HG03060 (cell line): ENCODE results near the gene CSTF1.
"Not testable (repeated sequence)": the region's sequence is repeated elsewhere in the genome, so short reads cannot be mapped to it uniquely, and the experiment has no call there.

Experiments used
- ATAC-seq: cut with Tn5 transposase; IDR thresholded peaks from one replicate; pipeline ENCODE4 v1.9.1; 2021; ENCODE audit warnings: low read depth, moderate number of reproducible peaks; ENCODE audit not compliant: unreplicated experiment

Gene CSTF1

GRCh38 chr20:56368351-56369134 is 23.9 kb upstream of the CSTF1 start:
- ATAC-seq = no peak

- no peak for ATAC-seq
Observed at GRCh38 chr20:56369179-56369578, 23.3 kb upstream of the CSTF1 start.

- no peak for ATAC-seq
Observed at GRCh38 chr20:56371977-56372376, 20.5 kb upstream of the CSTF1 start.

- peak; percentile 30 for ATAC-seq
Observed at GRCh38 chr20:56372850-56373249, 19.6 kb upstream of the CSTF1 start.

- ATAC-seq = no peak
Observed at GRCh38 chr20:56373942-56374341, 18.5 kb upstream of the CSTF1 start.

GRCh38 chr20:56376331-56376730 is 16.1 kb upstream of the CSTF1 start:
- ATAC-seq = no peak

- no peak for ATAC-seq
Observed at GRCh38 chr20:56378386-56378785, 14.1 kb upstream of the CSTF1 start.

GRCh38 chr20:56380375-56380774 is 12.1 kb upstream of the CSTF1 start:
- no peak for ATAC-seq

GRCh38 chr20:56381501-56381900 is 10.9 kb upstream of the CSTF1 start:
- ATAC-seq = no peak

GRCh38 chr20:56382696-56383095 is 9.7 kb upstream of the CSTF1 start:
- ATAC-seq = no peak

- no peak for ATAC-seq
Observed at GRCh38 chr20:56383334-56383733, 9.1 kb upstream of the CSTF1 start.

GRCh38 chr20:56385130-56385529 is 7.3 kb upstream of the CSTF1 start:
- no peak for ATAC-seq

- ATAC-seq = no peak
Observed at GRCh38 chr20:56386219-56386618, 6.2 kb upstream of the CSTF1 start.

- no peak for ATAC-seq
Observed at GRCh38 chr20:56388882-56389281, 3.6 kb upstream of the CSTF1 start.

- no peak for ATAC-seq
Observed at GRCh38 chr20:56389807-56390206, 2.6 kb upstream of the CSTF1 start.

GRCh38 chr20:56390396-56390795 is 2.0 kb upstream of the CSTF1 start:
- ATAC-seq = not testable (repeated sequence)

- no peak for ATAC-seq
Observed at GRCh38 chr20:56391037-56391436, 1.4 kb upstream of the CSTF1 start.

- peak; percentile 11 for ATAC-seq
Observed at GRCh38 chr20:56391596-56392131, 781 bp upstream of the CSTF1 start.

- ATAC-seq = no peak
Observed at GRCh38 chr20:56392881-56393482, 537 bp downstream of the CSTF1 start.

GRCh38 chr20:56393653-56394052 is 1.2 kb downstream of the CSTF1 start:
- ATAC-seq = no peak

GRCh38 chr20:56395166-56395565 is 2.7 kb downstream of the CSTF1 start:
- no peak for ATAC-seq
